GM18867 (cell line): ENCODE results near the gene EPB41L4A.
"Not testable (repeated sequence)": the region's sequence is repeated elsewhere in the genome, so short reads cannot be mapped to it uniquely, and the experiment has no call there.

ENCODE experiments used
- ATAC-seq: cut with Tn5 transposase; IDR thresholded peaks from one replicate; pipeline ENCODE4 v1.9.1; 2021; ENCODE audit warnings: mild to moderate bottlenecking, moderate library complexity; ENCODE audit not compliant: unreplicated experiment

EPB41L4A gene

GRCh38 chr5:112217843-112218579 lies 201.1 kb downstream of the EPB41L4A start:
- no peak for ATAC-seq

GRCh38 chr5:112216140-112216539 lies 202.9 kb downstream of the EPB41L4A start:
- no peak for ATAC-seq

GRCh38 chr5:112210430-112211005 lies 208.6 kb downstream of the EPB41L4A start:
- ATAC-seq, result no peak

- ATAC-seq, result no peak
Measured at GRCh38 chr5:112208699-112209615, 210.1 kb downstream of the EPB41L4A start.

- ATAC-seq, result not testable (repeated sequence)
Measured at GRCh38 chr5:112208195-112208594, 210.9 kb downstream of the EPB41L4A start.

GRCh38 chr5:112205846-112206245 lies 213.2 kb downstream of the EPB41L4A start:
- ATAC-seq, result no peak

- no peak for ATAC-seq
Measured at GRCh38 chr5:112203229-112203628, 215.8 kb downstream of the EPB41L4A start.

- ATAC-seq, result no peak
Measured at GRCh38 chr5:112202694-112203093, 216.4 kb downstream of the EPB41L4A start.

GRCh38 chr5:112201141-112201540 lies 217.9 kb downstream of the EPB41L4A start:
- ATAC-seq, result no peak

- ATAC-seq, result no peak
Measured at GRCh38 chr5:112200131-112200530, 218.9 kb downstream of the EPB41L4A start.

GRCh38 chr5:112196584-112196983 lies 222.5 kb downstream of the EPB41L4A start:
- ATAC-seq, result no peak

- no peak for ATAC-seq
Measured at GRCh38 chr5:112195924-112196323, 223.2 kb downstream of the EPB41L4A start.

GRCh38 chr5:112192866-112193265 lies 226.2 kb downstream of the EPB41L4A start:
- ATAC-seq, result no peak

GRCh38 chr5:112192072-112192471 lies 227.0 kb downstream of the EPB41L4A start:
- no peak for ATAC-seq

- ATAC-seq, result no peak
Measured at GRCh38 chr5:112189391-112189790, 229.7 kb downstream of the EPB41L4A start.

GRCh38 chr5:112186401-112186990 lies 232.6 kb downstream of the EPB41L4A start:
- no peak for ATAC-seq

- ATAC-seq, result no peak
Measured at GRCh38 chr5:112183874-112184273, 235.2 kb downstream of the EPB41L4A start.

GRCh38 chr5:112183103-112183711 lies 235.9 kb downstream of the EPB41L4A start:
- ATAC-seq, result no peak

GRCh38 chr5:112179290-112179689 lies 239.8 kb downstream of the EPB41L4A start:
- ATAC-seq, result no peak

- peak; percentile 82 for ATAC-seq
Measured at GRCh38 chr5:112174959-112175594, 244.0 kb downstream of the EPB41L4A start.
